Activated naive CD8-positive, alpha-beta T cell (primary cell): ENCODE data around the gene CCSAP.

Experiments used
- H3K27ac Mint-ChIP-seq: one replicate; pipeline ENCODE4 v1.8.0; 2021; ENCODE audit warnings: mixed read lengths
- H3K27me3 Mint-ChIP-seq: one replicate; pipeline ENCODE4 v1.8.0; 2021; ENCODE audit warnings: mixed read lengths
- H3K36me3 Mint-ChIP-seq: one replicate; pipeline ENCODE4 v1.8.0; 2021; ENCODE audit warnings: mixed read lengths
- H3K4me1 Mint-ChIP-seq: one replicate; pipeline ENCODE4 v1.8.0; 2021; ENCODE audit warnings: low read depth, mixed read lengths
- H3K4me3 Mint-ChIP-seq: one replicate; pipeline ENCODE4 v1.8.0; 2021; ENCODE audit warnings: mild to moderate bottlenecking, mixed read lengths
- H3K9me3 Mint-ChIP-seq: one replicate; pipeline ENCODE4 v1.8.0; 2021; ENCODE audit warnings: low read depth, mixed read lengths

Gene CCSAP

DNA sequence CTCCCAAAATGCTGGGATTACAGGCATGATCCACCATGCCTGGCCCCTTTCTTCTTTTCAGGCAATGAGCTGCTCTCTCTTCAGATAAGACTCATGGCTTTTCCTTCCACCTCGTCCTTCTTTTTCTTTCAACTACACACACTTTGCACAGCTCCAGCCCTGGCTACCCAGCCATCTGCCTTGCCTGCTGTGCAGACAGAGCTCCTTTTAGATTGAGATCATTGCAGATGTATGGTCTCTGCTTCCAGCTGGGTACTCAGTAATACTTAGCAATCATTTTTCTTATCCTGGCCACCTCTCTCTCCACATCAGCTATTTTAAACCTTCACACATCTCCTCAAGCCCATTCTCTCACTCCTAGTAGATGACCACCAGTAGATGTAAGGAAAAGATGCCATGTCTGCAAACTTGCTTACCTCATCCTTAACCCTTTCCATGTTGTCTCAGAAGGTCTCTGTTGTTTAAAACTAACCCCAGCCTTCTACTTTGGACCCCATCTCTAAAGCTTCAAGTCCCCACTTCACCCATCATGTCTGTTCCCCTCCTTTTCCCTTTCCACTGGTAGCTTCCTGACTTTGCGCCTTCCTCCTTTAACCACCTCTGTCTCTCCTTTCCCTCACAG, 64.6 kb downstream of the CCSAP start:
- Mint-ChIP-seq H3K9me3 (no peaks in the 10 kb centered on the region), H3K4me3 (no peak overlapping the region), H3K36me3 (peaks cover 9% of the 10 kb centered on the region), H3K27me3 (no peaks in the 10 kb centered on the region), H3K4me1 (peaks cover 60% of the 10 kb centered on the region), H3K27ac (no peak overlapping the region)

DNA sequence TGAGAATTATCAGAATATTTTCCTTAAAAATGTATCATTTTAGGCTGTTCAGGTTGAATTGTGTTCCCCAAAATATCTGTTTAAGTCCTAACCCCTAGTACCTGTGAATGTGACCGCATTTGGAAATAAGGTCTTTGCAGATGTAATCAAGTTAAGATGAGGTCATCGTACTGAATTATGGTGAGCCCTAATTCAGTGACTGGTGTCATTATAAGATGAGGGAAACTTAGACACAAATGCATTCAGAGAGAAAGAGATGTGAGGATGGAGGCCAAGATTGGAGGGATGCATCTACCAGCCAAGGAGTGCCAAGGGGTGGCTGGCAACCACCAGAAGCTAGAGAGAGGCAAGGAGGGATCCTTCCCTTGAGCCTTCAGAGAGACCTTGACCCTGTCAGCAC, 67.8 kb downstream of the CCSAP start:
- Mint-ChIP-seq H3K9me3 (no peaks in the 10 kb centered on the region), H3K27me3 (no peaks in the 10 kb centered on the region), H3K4me3 (no peak overlapping the region), H3K4me1 (peaks cover 50% of the 10 kb centered on the region), H3K36me3 (peaks cover 2% of the 10 kb centered on the region), H3K27ac (no peak overlapping the region)

GRCh38 chr1:229273507-229274232, 69.2 kb downstream of the CCSAP start:
- Mint-ChIP-seq H3K27ac (no peak overlapping the region), H3K4me3 (no peak overlapping the region), H3K4me1 (peaks cover 42% of the 10 kb centered on the region)

DNA sequence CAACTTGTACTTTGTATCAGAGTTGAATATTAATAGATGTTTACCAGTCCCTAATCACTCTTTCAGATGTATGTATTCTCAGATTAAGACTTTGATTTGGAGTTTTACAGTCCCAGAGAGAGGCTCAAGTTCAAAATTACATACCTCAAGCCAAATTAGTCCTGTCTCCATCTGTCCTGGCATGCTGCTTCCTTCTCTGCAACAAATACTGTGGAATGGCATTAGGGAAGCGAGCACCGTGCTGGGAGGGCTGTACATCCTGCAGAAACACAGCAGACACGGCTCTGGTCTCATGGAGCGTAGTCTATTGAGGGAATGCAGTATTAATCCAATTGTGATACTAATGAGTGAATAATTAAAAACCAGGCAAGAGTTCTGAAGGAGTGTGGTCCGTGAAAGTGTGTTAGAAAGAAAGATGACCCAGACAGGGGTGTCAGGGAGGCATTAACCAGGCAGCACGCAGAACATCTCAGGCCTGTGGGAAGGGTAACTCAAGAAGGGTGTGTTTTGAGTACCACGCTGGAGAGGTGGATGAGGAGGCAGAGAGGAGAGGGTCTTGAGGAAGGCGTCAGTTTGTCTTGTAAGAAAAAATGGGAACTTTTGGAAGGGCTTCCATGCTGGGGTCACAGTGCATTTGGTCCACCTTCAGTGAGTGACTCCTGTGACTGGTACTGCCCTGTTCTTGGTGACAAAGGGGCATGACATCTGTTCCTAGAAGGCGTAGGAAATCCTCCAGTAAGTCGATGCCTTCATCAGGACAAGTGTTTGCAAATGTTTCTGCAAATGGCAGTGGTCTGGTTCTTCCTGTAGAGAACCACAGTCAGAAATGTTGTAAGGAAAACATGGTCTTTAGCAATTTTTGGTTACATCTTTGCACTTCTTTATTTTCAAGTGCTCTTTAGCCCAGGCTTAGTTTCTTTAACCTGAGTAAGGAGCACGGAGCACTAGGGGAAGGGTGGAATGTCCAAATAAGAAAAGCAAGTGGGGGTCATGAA, 70.4 kb downstream of the CCSAP start:
- H3K27me3 Mint-ChIP-seq = no peaks in the 10 kb centered on the region
- H3K36me3 Mint-ChIP-seq = peaks cover 2% of the 10 kb centered on the region
- H3K4me1 Mint-ChIP-seq = peaks cover 42% of the 10 kb centered on the region
- peak overlapping the region; percentile 93 for H3K27ac Mint-ChIP-seq
- peak overlapping the region; percentile 97 for H3K4me3 Mint-ChIP-seq
- no peaks in the 10 kb centered on the region for H3K9me3 Mint-ChIP-seq

More at GRCh38 chr1:229273507-229274232, 69.2 kb downstream of the CCSAP start:
- Mint-ChIP-seq H3K36me3 (peaks cover 2% of the 10 kb centered on the region), H3K27me3 (no peaks in the 10 kb centered on the region), H3K9me3 (no peaks in the 10 kb centered on the region)

GRCh38 chr1:229271448-229272159, 71.2 kb downstream of the CCSAP start:
- H3K27ac Mint-ChIP-seq = peak overlapping the region; percentile 93
- H3K27me3 Mint-ChIP-seq = no peaks in the 10 kb centered on the region

More at GRCh38 chr1:229271448-229272159, 71.2 kb downstream of the CCSAP start:
- peak overlapping the region; percentile 97 for H3K4me3 Mint-ChIP-seq
- H3K9me3 Mint-ChIP-seq = no peaks in the 10 kb centered on the region
- H3K4me1 Mint-ChIP-seq = peaks cover 46% of the 10 kb centered on the region
- peaks cover 2% of the 10 kb centered on the region for H3K36me3 Mint-ChIP-seq
